Tibial artery (tissue), 4 donors: ENCODE data around the gene SLC8A3.

Experiments
- DNase-seq, 2 donors: peaks; one replicate each; pipeline ENCODE4 v3.0.0-alpha.2; 2019
- H3K27ac ChIP-seq, 2 donors: fragments of 200-600 bp; sonication (generic) in 1 of 2; 1 replicate in 1 of 2; 2 replicates in 1 of 2; pipeline ENCODE4 v1.5.1; 2018 to 2019; ENCODE audit warnings: mild to moderate bottlenecking in 1 of 2
- H3K27me3 ChIP-seq, 2 donors: fragments of 200-600 bp; sonication (generic) in 1 of 2; one replicate each; pipeline versions ENCODE4 v1.5.1 to v1.6.0; 2016 to 2019
- H3K36me3 ChIP-seq, 3 donors: fragments of 200-600 bp; sonication (generic) in 2 of 3; one replicate each; pipeline ENCODE4 v1.5.1; 2016 to 2019; ENCODE audit warnings: mild to moderate bottlenecking in 2 of 3
- H3K4me1 ChIP-seq, 4 donors: fragments of 200-600 bp; sonication (generic) in 2 of 4; 1 replicate in 3 of 4; 2 replicates in 1 of 4; pipeline ENCODE4 v1.5.1; 2016 to 2019
- H3K4me3 ChIP-seq, 2 donors: fragments of 200-600 bp; sonication (generic) in 1 of 2; 1 replicate in 1 of 2; 2 replicates in 1 of 2; pipeline ENCODE4 v1.5.1; 2018 to 2019; ENCODE audit warnings: mild to moderate bottlenecking in 2 of 2
- H3K9me3 ChIP-seq, 3 donors: fragments of 200-600 bp; sonication (generic) in 1 of 3; one replicate each; pipeline ENCODE4 v1.5.1; 2016 to 2019
- intact Hi-C: fragments of 100-400 bp; cut with DNase I; formaldehyde crosslinking; loops from one replicate; pipeline ENCODE4 v1.15.0; 2023; ENCODE audit warnings: low total_unique reads
- TF ChIP-seq, protein P1 (sequence below), 2 experiments: fragments of 200-600 bp in 1 of 2; fragments of 450-650 bp in 1 of 2; IDR thresholded peaks; one replicate each; pipeline ENCODE4 v1.5.1; 2017 to 2019; ENCODE audit warnings: antibody characterized with exemption in 2 of 2, mild to moderate bottlenecking in 1 of 2, moderate library complexity in 1 of 2

Gene SLC8A3

GRCh38 chr14:70050136-70050535, 138.6 kb downstream of the SLC8A3 start:
- DNase-seq: no peak
- Histone ChIP-seq H3K4me3 (no peak overlapping the region), H3K27ac (no peak overlapping the region), H3K36me3 (no peaks in the 10 kb centered on the region), H3K9me3 (no peaks in the 10 kb centered on the region), H3K4me1 (no peaks in the 10 kb centered on the region), H3K27me3 (no peaks in the 10 kb centered on the region)
- intact Hi-C loops: no loop called here
- TF ChIP-seq, protein P1, sequence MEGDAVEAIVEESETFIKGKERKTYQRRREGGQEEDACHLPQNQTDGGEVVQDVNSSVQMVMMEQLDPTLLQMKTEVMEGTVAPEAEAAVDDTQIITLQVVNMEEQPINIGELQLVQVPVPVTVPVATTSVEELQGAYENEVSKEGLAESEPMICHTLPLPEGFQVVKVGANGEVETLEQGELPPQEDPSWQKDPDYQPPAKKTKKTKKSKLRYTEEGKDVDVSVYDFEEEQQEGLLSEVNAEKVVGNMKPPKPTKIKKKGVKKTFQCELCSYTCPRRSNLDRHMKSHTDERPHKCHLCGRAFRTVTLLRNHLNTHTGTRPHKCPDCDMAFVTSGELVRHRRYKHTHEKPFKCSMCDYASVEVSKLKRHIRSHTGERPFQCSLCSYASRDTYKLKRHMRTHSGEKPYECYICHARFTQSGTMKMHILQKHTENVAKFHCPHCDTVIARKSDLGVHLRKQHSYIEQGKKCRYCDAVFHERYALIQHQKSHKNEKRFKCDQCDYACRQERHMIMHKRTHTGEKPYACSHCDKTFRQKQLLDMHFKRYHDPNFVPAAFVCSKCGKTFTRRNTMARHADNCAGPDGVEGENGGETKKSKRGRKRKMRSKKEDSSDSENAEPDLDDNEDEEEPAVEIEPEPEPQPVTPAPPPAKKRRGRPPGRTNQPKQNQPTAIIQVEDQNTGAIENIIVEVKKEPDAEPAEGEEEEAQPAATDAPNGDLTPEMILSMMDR (IDR thresholded peaks at IDR 0.05): no peak

DNA sequence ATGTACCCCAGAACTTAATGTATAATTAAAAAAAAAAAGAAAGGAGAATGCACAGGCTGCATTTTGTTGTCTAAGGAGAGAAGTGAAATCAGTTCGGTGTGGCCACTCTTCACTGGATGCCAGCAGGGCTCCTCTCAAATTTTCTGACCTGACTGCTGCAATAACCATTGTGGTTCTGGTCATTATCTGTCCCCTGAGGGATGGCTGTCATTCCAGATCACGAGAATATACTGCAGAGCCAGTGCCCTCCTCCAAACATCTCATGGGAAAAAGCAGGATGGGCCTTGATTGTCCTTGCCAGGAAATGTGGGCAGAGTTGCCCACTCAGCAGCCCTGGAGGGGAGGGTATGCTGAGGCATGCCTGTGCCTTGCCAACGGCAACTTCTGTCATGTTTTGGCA, 139.1 kb downstream of the SLC8A3 start:
- Histone ChIP-seq H3K9me3 (no peaks in the 10 kb centered on the region), H3K27me3 (no peaks in the 10 kb centered on the region), H3K4me1 (no peaks in the 10 kb centered on the region), H3K36me3 (no peaks in the 10 kb centered on the region), H3K27ac (no peak overlapping the region), H3K4me3 (no peak overlapping the region)
- intact Hi-C loops: no loop called here
- TF ChIP-seq, protein P1 (IDR thresholded peaks at IDR 0.05): no peak
- no peak for DNase-seq

- H3K4me3 ChIP-seq: no peak overlapping the region
- intact Hi-C loops: no loop called here
Observed at GRCh38 chr14:70048313-70048654, 140.5 kb downstream of the SLC8A3 start.

GRCh38 chr14:70047598-70048312, 141.0 kb downstream of the SLC8A3 start:
- Histone ChIP-seq H3K36me3 (no peaks in the 10 kb centered on the region), H3K4me3 (no peak overlapping the region), H3K4me1 (no peaks in the 10 kb centered on the region), H3K27me3 (no peaks in the 10 kb centered on the region), H3K27ac (no peak overlapping the region), H3K9me3 (no peaks in the 10 kb centered on the region)
- TF ChIP-seq, protein P1 (IDR thresholded peaks at IDR 0.05): no peak
- intact Hi-C loops: no loop called here
- DNase-seq: no peak

More at GRCh38 chr14:70048313-70048654, 140.5 kb downstream of the SLC8A3 start:
- Histone ChIP-seq H3K27ac (no peak overlapping the region), H3K4me1 (no peaks in the 10 kb centered on the region), H3K9me3 (no peaks in the 10 kb centered on the region), H3K27me3 (no peaks in the 10 kb centered on the region), H3K36me3 (no peaks in the 10 kb centered on the region)
- DNase-seq: no peak
- TF ChIP-seq, protein P1 (IDR thresholded peaks at IDR 0.05): no peak

- TF ChIP-seq, protein P1 (IDR thresholded peaks at IDR 0.05): peak; percentile 52 to 59
- peaks cover 0 to 3% of the 10 kb centered on the region in 2 donors for H3K27me3 ChIP-seq
- no peak overlapping the region for H3K4me3 ChIP-seq
- no peak overlapping the region for H3K27ac ChIP-seq
- no peaks in the 10 kb centered on the region for H3K9me3 ChIP-seq
- H3K36me3 ChIP-seq: no peaks in the 10 kb centered on the region
- H3K4me1 ChIP-seq: no peaks in the 10 kb centered on the region
- intact Hi-C loops: no loop called here
- no peak for DNase-seq
Observed at GRCh38 chr14:70045844-70046535, 142.8 kb downstream of the SLC8A3 start.
